ENCODE measurements around the gene MSL2.
A peak's percentile ranks its signal among the peaks of the same experiment; 100 is the strongest.
"Not testable (repeated sequence)": the region's sequence is repeated elsewhere in the genome, so short reads cannot be mapped to it uniquely, and the experiment has no call there.

The MSL2 gene

GRCh38 chr3:136192195-136192594 lies 3.9 kb downstream of the MSL2 start:
- not testable (repeated sequence) for DNase-seq

GRCh38 chr3:136189859-136190617 lies 6.1 kb downstream of the MSL2 start:
- DNase-seq, result no peak

- no peak for DNase-seq
Measured at GRCh38 chr3:136189043-136189442, 7.1 kb downstream of the MSL2 start.

- no peak for DNase-seq
Measured at GRCh38 chr3:136187868-136188267, 8.3 kb downstream of the MSL2 start.

- DNase-seq, result no peak
Measured at GRCh38 chr3:136186846-136187245, 9.3 kb downstream of the MSL2 start.

GRCh38 chr3:136186344-136186743 lies 9.8 kb downstream of the MSL2 start:
- no peak for DNase-seq

- no peak for DNase-seq
Measured at GRCh38 chr3:136184703-136185102, 11.4 kb downstream of the MSL2 start.

GRCh38 chr3:136181741-136182140 lies 14.4 kb downstream of the MSL2 start:
- DNase-seq, result no peak

- no peak for DNase-seq
Measured at GRCh38 chr3:136177876-136178275, 18.3 kb downstream of the MSL2 start.

GRCh38 chr3:136173939-136174490 lies 22.1 kb downstream of the MSL2 start:
- DNase-seq, result no peak

GRCh38 chr3:136171097-136171542 lies 25.0 kb downstream of the MSL2 start:
- DNase-seq, result no peak

GRCh38 chr3:136168236-136168635 lies 27.9 kb downstream of the MSL2 start:
- not testable (repeated sequence) for DNase-seq

- no peak for DNase-seq
Measured at GRCh38 chr3:136166507-136166906, 29.6 kb downstream of the MSL2 start.

GRCh38 chr3:136163607-136164006 lies 32.5 kb downstream of the MSL2 start:
- DNase-seq, result peak; percentile 43

GRCh38 chr3:136162322-136162721 lies 33.8 kb downstream of the MSL2 start:
- DNase-seq, result no peak

GRCh38 chr3:136161516-136161915 lies 34.6 kb downstream of the MSL2 start:
- DNase-seq, result no peak

GRCh38 chr3:136152963-136153362 lies 43.2 kb downstream of the MSL2 start:
- no peak for DNase-seq

- DNase-seq, result peak; percentile 42
Measured at GRCh38 chr3:136152176-136152843, 43.8 kb downstream of the MSL2 start.

- DNase-seq, result no peak
Measured at GRCh38 chr3:136151219-136151618, 44.9 kb downstream of the MSL2 start.

- no peak for DNase-seq
Measured at GRCh38 chr3:136149667-136150066, 46.5 kb downstream of the MSL2 start.

- DNase-seq, result no peak
Measured at GRCh38 chr3:136146981-136147729, 49.0 kb downstream of the MSL2 start.

GRCh38 chr3:136144397-136144796 lies 51.7 kb downstream of the MSL2 start:
- DNase-seq, result not testable (repeated sequence)

GRCh38 chr3:136142592-136142991 lies 53.5 kb downstream of the MSL2 start:
- no peak for DNase-seq
